Sigmoid colon (tissue), 7 donors: ENCODE results near the gene ITGAD. TPM values are rescaled to one million over a fixed set of nuclear protein-coding genes. Genes with fewer than 3 reads are reported as not detected.

ENCODE experiments used
- DNase-seq: peaks from one replicate; pipeline ENCODE4 v3.0.0-alpha.2; 2019
- H3K27ac ChIP-seq, 4 donors: fragments of 200-600 bp; sonication (generic); one replicate each; pipeline ENCODE4 v1.5.1; 2016 to 2019; ENCODE audit warnings: mild to moderate bottlenecking in 1 of 4
- H3K27me3 ChIP-seq, 3 donors: fragments of 200-600 bp; sonication (generic); one replicate each; pipeline ENCODE4 v1.5.1; 2019; ENCODE audit warnings: mild to moderate bottlenecking in 1 of 3
- H3K36me3 ChIP-seq, 4 donors: fragments of 200-600 bp; sonication (generic); one replicate each; pipeline ENCODE4 v1.5.1; 2016 to 2019
- H3K4me1 ChIP-seq, 4 donors: fragments of 200-600 bp; sonication (generic); one replicate each; pipeline ENCODE4 v1.5.1; 2017 to 2019
- H3K4me3 ChIP-seq, 4 donors: fragments of 200-600 bp; sonication (generic); one replicate each; pipeline ENCODE4 v1.5.1; 2017 to 2019; ENCODE audit warnings: mild to moderate bottlenecking in 2 of 4, moderate library complexity in 1 of 4
- H3K9me3 ChIP-seq, 4 donors: fragments of 200-600 bp in 3 of 4; sonication (generic) in 3 of 4; one replicate each; pipeline versions ENCODE4 v1.5.1 to v1.6.1; 2013 to 2019
- CTCF ChIP-seq, 4 experiments: fragments of 450-650 bp in 3 of 4; fragments of 200-600 bp in 1 of 4; IDR thresholded peaks; one replicate each; pipeline ENCODE4 v1.5.1; 2016 to 2019; ENCODE audit warnings: antibody characterized with exemption in 4 of 4, mild to moderate bottlenecking in 3 of 4, moderate library complexity in 2 of 4
- EP300 ChIP-seq, 4 donors: sonication (generic); formaldehyde crosslinking; IDR thresholded peaks; one replicate each; pipeline ENCODE4 v1.6.1; 2017; ENCODE audit warnings: antibody characterized with exemption in 4 of 4
- POLR2A ChIP-seq, 2 donors: fragments of 450-650 bp; IDR thresholded peaks; one replicate each; pipeline ENCODE4 v1.6.1; 2016; ENCODE audit warnings: antibody characterized with exemption in 2 of 2, mild to moderate bottlenecking in 2 of 2, moderate library complexity in 2 of 2
- POLR2AphosphoS5 ChIP-seq, 4 donors: sonication (generic); formaldehyde crosslinking; IDR thresholded peaks; one replicate each; pipeline ENCODE4 v1.6.1; 2017; ENCODE audit warnings: antibody characterized with exemption in 4 of 4
- WGBS, 2 donors: extraction: QIAGEN DNeasy Blood & Tissue Kit; methylation state at CpG; one replicate each; pipeline ENCODE4 v1.1.7; 2013; 5-methylcytosine and 5-hydroxymethylcytosine counted together
- intact Hi-C: fragments of 100-400 bp; cut with DNase I; formaldehyde crosslinking; loops from one replicate; pipeline ENCODE4 v1.15.1; 2023
- polyA plus RNA-seq, 3 donors: library from polyadenylated mRNA; stranded (reverse); fragments of 200-250 nt; gene quantifications; one replicate each; pipeline ENCODE4 v1.2.3, GENCODE V29; 2013
- total RNA-seq, 4 donors: library from RNA; depleted of rRNA; stranded (reverse); fragments of >200 nt; gene quantifications; one replicate each; pipeline ENCODE4 v1.1.0, GENCODE V29; 2016
- donor health status: healthy with polysubstance abuse.
- donor health status: Bipolar disorder and iron deficiency.
- donor health status: healthy.

The ITGAD gene
- total and polyA plus RNA-seq, 7 donors: 0.22 TPM; not detected in 6

- Histone ChIP-seq H3K4me1 (peaks cover 0 to 65% (median 62%) of the 10 kb centered on the region in 4 donors), H3K27ac (peak overlapping the region in 3 of 4 donors; percentile 98 to 99 (median 98)), H3K36me3 (peaks cover 36 to 60% (median 49%) of the 10 kb centered on the region in 4 donors), H3K9me3 (no peaks in the 10 kb centered on the region), H3K27me3 (no peaks in the 10 kb centered on the region), H3K4me3 (no peak overlapping the region)
- 87 to 90% methylated on average over 12 of the region's 12 CpGs for WGBS, 2 donors
- intact Hi-C loops: loop anchor here (10.0 kb wide), 1 partner anchor 240 kb away; a partner anchor contains a TSS
- no peak for DNase-seq
- no peak for TF ChIP-seq CTCF (IDR thresholded peaks at IDR 0.05)
- TF ChIP-seq POLR2A (IDR thresholded peaks at IDR 0.05): no peak
- no peak for TF ChIP-seq POLR2AphosphoS5 (IDR thresholded peaks at IDR 0.05)
- no peak for TF ChIP-seq EP300 (IDR thresholded peaks at IDR 0.05)
Measured at GRCh38 chr16:31474773-31475738, 81.9 kb downstream of the ITGAD start.

GRCh38 chr16:31475946-31476302 is 82.8 kb downstream of the ITGAD start:
- intact Hi-C loops: loop anchor here (10.0 kb wide), 1 partner anchor 239 kb away; a partner anchor contains a TSS
- Histone ChIP-seq H3K4me1 (peaks cover 0 to 65% (median 60%) of the 10 kb centered on the region in 4 donors), H3K36me3 (peaks cover 36 to 60% (median 49%) of the 10 kb centered on the region in 4 donors), H3K4me3 (peak overlapping the region in 3 of 4 donors; percentile 18 to 30 (median 24)), H3K9me3 (no peaks in the 10 kb centered on the region), H3K27ac (peak overlapping the region; percentile 55 to 99 (median 70)), H3K27me3 (no peaks in the 10 kb centered on the region)
- no peak for DNase-seq
- WGBS, 2 donors: 23 to 65% methylated on average over 26 of the region's 26 CpGs
- TF ChIP-seq EP300 (IDR thresholded peaks at IDR 0.05) (no peak), POLR2AphosphoS5 (IDR thresholded peaks at IDR 0.05) (no peak), CTCF (IDR thresholded peaks at IDR 0.05) (no peak), POLR2A (IDR thresholded peaks at IDR 0.05) (no peak)

Other genes starting within 250 kb of the ITGAD start
- 1 to 10 TPM in 3 of 4 donors, under 1 TPM in 1; 0.83 to 7.3 (median 3.7) TPM for gene PRSS36, start 243.3 kb upstream of the ITGAD start, total RNA-seq
- 10 to 100 TPM in 1 of 3 donors, 1 to 10 TPM in 2; 4.7 to 10.2 (median 7.6) TPM for gene PRSS36, start 243.3 kb upstream of the ITGAD start, polyA plus RNA-seq
- gene FUS, start 213.2 kb upstream of the ITGAD start, total RNA-seq: 10 to 100 TPM; 44.1 to 63.9 (median 60.4) TPM
- gene FUS, start 213.2 kb upstream of the ITGAD start, polyA plus RNA-seq: 100 to 1,000 TPM in 1 of 3 donors, 10 to 100 TPM in 2; 79.9 to 262 (median 98.3) TPM
- 10 to 100 TPM; 21.0 to 24.6 (median 23.5) TPM for gene PYCARD, start 190.6 kb upstream of the ITGAD start, total RNA-seq
- 100 to 1,000 TPM in 2 of 3 donors, 10 to 100 TPM in 1; 93.1 to 120 (median 107) TPM for gene PYCARD, start 190.6 kb upstream of the ITGAD start, polyA plus RNA-seq
- gene TRIM72, start 179.2 kb upstream of the ITGAD start, total RNA-seq: under 1 TPM in 3 of 4 donors, not detected in 1; under 0.01 to 0.27 (median under 0.01) TPM
- gene TRIM72, start 179.2 kb upstream of the ITGAD start, polyA plus RNA-seq: under 1 TPM; under 0.01 to 0.07 (median under 0.01) TPM
- not detected for gene PYDC1, start 176.2 kb upstream of the ITGAD start, total RNA-seq
- under 1 TPM in 1 of 3 donors, not detected in 2; 0.16 TPM for gene PYDC1, start 176.2 kb upstream of the ITGAD start, polyA plus RNA-seq
- gene ITGAM, start 133.4 kb upstream of the ITGAD start, total RNA-seq: 10 to 100 TPM in 3 of 4 donors, 1 to 10 TPM in 1; 6.4 to 15.1 (median 12.0) TPM
- 1 to 10 TPM; 1.2 to 6.1 (median 1.8) TPM for gene ITGAM, start 133.4 kb upstream of the ITGAD start, polyA plus RNA-seq
- 1 to 10 TPM in 2 of 4 donors, under 1 TPM in 2; 0.66 to 3.8 (median 1.8) TPM for gene ITGAX, start 38.2 kb upstream of the ITGAD start, total RNA-seq
- gene ITGAX, start 38.2 kb upstream of the ITGAD start, polyA plus RNA-seq: 1 to 10 TPM in 2 of 3 donors, under 1 TPM in 1; 0.60 to 7.6 (median 1.8) TPM
- not detected for gene COX6A2, start 35.0 kb downstream of the ITGAD start, total RNA-seq
- 1 to 10 TPM in 1 of 3 donors, under 1 TPM in 1, not detected in 1; 0.32 to 4.8 TPM for gene COX6A2, start 35.0 kb downstream of the ITGAD start, polyA plus RNA-seq
- 1 to 10 TPM in 3 of 4 donors, under 1 TPM in 1; 0.36 to 5.3 (median 1.1) TPM for gene ZNF843, start 49.5 kb downstream of the ITGAD start, total RNA-seq
- 1 to 10 TPM in 1 of 3 donors, under 1 TPM in 1, not detected in 1; 0.22 to 1.8 TPM for gene ZNF843, start 49.5 kb downstream of the ITGAD start, polyA plus RNA-seq
- gene ARMC5, start 66.2 kb downstream of the ITGAD start, total RNA-seq: 1 to 10 TPM; 3.9 to 9.5 (median 6.6) TPM
- gene ARMC5, start 66.2 kb downstream of the ITGAD start, polyA plus RNA-seq: 10 to 100 TPM in 1 of 3 donors, 1 to 10 TPM in 2; 2.4 to 11.1 (median 2.8) TPM
- gene TGFB1I1, start 78.8 kb downstream of the ITGAD start, total RNA-seq: 100 to 1,000 TPM; 124 to 339 (median 205) TPM
- 10 to 100 TPM; 10.4 to 31.2 (median 21.0) TPM for gene TGFB1I1, start 78.8 kb downstream of the ITGAD start, polyA plus RNA-seq
- gene SLC5A2, start 89.8 kb downstream of the ITGAD start, total RNA-seq: 1 to 10 TPM in 1 of 4 donors, under 1 TPM in 3; 0.49 to 1.1 (median 0.70) TPM
- gene SLC5A2, start 89.8 kb downstream of the ITGAD start, polyA plus RNA-seq: 1 to 10 TPM in 2 of 3 donors, under 1 TPM in 1; 0.60 to 1.9 (median 1.2) TPM
- 10 to 100 TPM; 31.6 to 67.0 (median 37.2) TPM for gene RUSF1, start 115.1 kb downstream of the ITGAD start, total RNA-seq
- 10 to 100 TPM in 2 of 3 donors, 1 to 10 TPM in 1; 7.9 to 64.0 (median 12.6) TPM for gene RUSF1, start 115.1 kb downstream of the ITGAD start, polyA plus RNA-seq
- not detected for gene AHSP, start 134.6 kb downstream of the ITGAD start, total RNA-seq
- not detected for gene AHSP, start 134.6 kb downstream of the ITGAD start, polyA plus RNA-seq